HepG2 (cell line): ENCODE measurements around the gene SCGB3A1. TPM values are rescaled to one million over a fixed set of nuclear protein-coding genes. Genes with fewer than 3 reads are reported as not detected.

ENCODE experiments used
- ATAC-seq: fragments of 200-7000 bp; cut with Tn5 transposase; 3 replicates; pipeline ENCODE4 v1.9.1; 2020; ENCODE audit warnings: mild to moderate bottlenecking, moderate library complexity
- BruUV-seq: library from RNA; stranded (reverse); fragments of 400-500 nt; replicated peaks from 2 replicates; lab custom pipeline; 2021; lab: Mats Ljungman, UMichigan
- CTCF ChIA-PET: fragments of 300-600 bp; formaldehyde crosslinking; extraction: SDS; loops from one replicate; lab custom pipeline; 2021; ENCODE audit warnings: low total read pairs, inconsistent platforms, low intra/inter-chr PET ratio; lab: Yijun Ruan, JAX
- POLR2A ChIA-PET: fragments of 350-600 bp; sonication (Branson Sonifier 250); formaldehyde crosslinking; loops from one replicate; lab custom pipeline; 2020; ENCODE audit warnings: antibody characterized with exemption, inconsistent platforms; lab: Yijun Ruan, JAX
- DNase-seq: peaks from one replicate; pipeline ENCODE4 v3.0.0-alpha.2; 2015; ENCODE audit warnings: low spot score
- FAIRE-seq: peaks from 3 replicates; lab custom pipeline; 2011; peaks lifted over from hg19 to GRCh38; lab: Jason Lieb, UNC
- H2AFZ ChIP-seq: one replicate; pipeline ENCODE4 v1.6.1; 2011; ENCODE audit warnings: low read length, inconsistent platforms
- H3K27ac ChIP-seq: fragments of 300-600 bp; 3 replicates; pipeline ENCODE4 v1.8.0; 2011; ENCODE audit warnings: mixed run types, mild to moderate bottlenecking, mixed read lengths, low read length, inconsistent platforms; ENCODE audit not compliant: insufficient read depth; ENCODE audit errors: extremely low read length
- H3K27me3 ChIP-seq, 2 experiments: fragments of 200-600 bp in 1 of 2; 2 replicates in 1 of 2; 3 replicates in 1 of 2; pipeline versions ENCODE4 v1.6.0 to v1.8.0; 2011; ENCODE audit warnings: low read length in 2 of 2, mild to moderate bottlenecking in 2 of 2, moderate library complexity in 2 of 2, inconsistent platforms in 1 of 2; ENCODE audit not compliant: insufficient read depth in 2 of 2, control insufficient read depth in 1 of 2
- H3K36me3 ChIP-seq, 2 experiments: fragments of 200-600 bp in 1 of 2; replicated peaks in 1 of 2; 2 replicates in 1 of 2; 3 replicates in 1 of 2; pipeline versions ENCODE4 v1.5.1 to v1.8.0; 2011; ENCODE audit warnings: low read length in 2 of 2, inconsistent platforms in 1 of 2; ENCODE audit not compliant: insufficient read depth in 2 of 2, control insufficient read depth in 1 of 2
- H3K4me1 ChIP-seq: 2 replicates; pipeline ENCODE4 v1.5.1; 2012; ENCODE audit warnings: low read length, inconsistent platforms; ENCODE audit not compliant: insufficient read depth
- H3K4me2 ChIP-seq: 2 replicates; pipeline ENCODE4 v1.6.0; 2011; ENCODE audit warnings: low read depth, low read length, inconsistent platforms
- H3K4me3 ChIP-seq, 3 experiments: fragments of 200-600 bp in 1 of 3; sonication (generic), shearing (Covaris generic) in 1 of 3; replicated peaks in 1 of 3; 2 replicates each; pipeline ENCODE4 v1.5.1; 2011 to 2016; ENCODE audit warnings: low read length in 3 of 3, inconsistent platforms in 2 of 3, low read depth in 2 of 3, mild to moderate bottlenecking in 2 of 3, control low read depth in 1 of 3, mixed read lengths in 1 of 3; ENCODE audit not compliant: insufficient read depth in 1 of 3
- H3K79me2 ChIP-seq: one replicate; pipeline ENCODE4 v1.6.1; 2011; ENCODE audit warnings: low read length, inconsistent platforms; ENCODE audit not compliant: insufficient read depth
- H3K9ac ChIP-seq: 2 replicates; pipeline ENCODE4 v1.6.0; 2011; ENCODE audit warnings: mild to moderate bottlenecking, low read depth, low read length, inconsistent platforms; ENCODE audit not compliant: insufficient read depth
- H3K9me3 ChIP-seq: 2 replicates; pipeline ENCODE4 v1.5.1; 2012; ENCODE audit warnings: mild to moderate bottlenecking, low read length
- H4K20me1 ChIP-seq: 2 replicates; pipeline ENCODE4 v1.6.0; 2011; ENCODE audit warnings: inconsistent platforms, mild to moderate bottlenecking, low read length, moderate library complexity; ENCODE audit not compliant: insufficient read depth
- ARNTL ChIP-seq: sonication (generic); formaldehyde crosslinking; IDR thresholded peaks from 2 replicates; pipeline ENCODE4 v1.4.0; 2020; ENCODE audit warnings: mild to moderate bottlenecking, missing genetic modification reagents
- GFI1 ChIP-seq: sonication (generic); formaldehyde crosslinking; IDR thresholded peaks from 2 replicates; pipeline ENCODE4 v1.5.0; 2020; ENCODE audit warnings: missing genetic modification reagents, mild to moderate bottlenecking, borderline replicate concordance
- HDAC1 ChIP-seq: sonication (generic); formaldehyde crosslinking; IDR thresholded peaks from 2 replicates; pipeline ENCODE4 v1.5.1; 2020; ENCODE audit warnings: mild to moderate bottlenecking, missing genetic modification reagents
- JUN ChIP-seq: sonication (generic); formaldehyde crosslinking; IDR thresholded peaks from 2 replicates; pipeline ENCODE4 v1.4.0; 2020; ENCODE audit warnings: mild to moderate bottlenecking, missing genetic modification reagents
- KDM4B ChIP-seq: sonication (generic); formaldehyde crosslinking; IDR thresholded peaks from 2 replicates; pipeline ENCODE4 v1.4.0; 2020; ENCODE audit warnings: missing genetic modification reagents
- KDM5B ChIP-seq: sonication (generic); formaldehyde crosslinking; IDR thresholded peaks from 2 replicates; pipeline ENCODE4 v1.4.0; 2020; ENCODE audit warnings: missing genetic modification reagents, mild to moderate bottlenecking, borderline replicate concordance
- MZF1 ChIP-seq: sonication (generic); formaldehyde crosslinking; IDR thresholded peaks from 2 replicates; pipeline ENCODE4 v1.8.1; 2023; ENCODE audit warnings: mild to moderate bottlenecking, missing genetic modification reagents, borderline replicate concordance
- PHF5A ChIP-seq: IDR thresholded peaks from one replicate; pipeline ENCODE4 v1.6.1; 2018; ENCODE audit warnings: low read depth, missing genetic modification reagents; ENCODE audit not compliant: unreplicated experiment
- PHF8 ChIP-seq: sonication (generic); formaldehyde crosslinking; IDR thresholded peaks from 2 replicates; pipeline ENCODE4 v1.5.0; 2020; ENCODE audit warnings: missing genetic modification reagents
- PRDM10 ChIP-seq: sonication (generic); formaldehyde crosslinking; IDR thresholded peaks from 2 replicates; pipeline ENCODE4 v1.4.0; 2020; ENCODE audit warnings: low read depth, missing genetic modification reagents
- SALL1 ChIP-seq: sonication (generic); formaldehyde crosslinking; IDR thresholded peaks from 2 replicates; pipeline ENCODE4 v1.8.0; 2022; ENCODE audit warnings: mild to moderate bottlenecking, missing genetic modification reagents
- SKIL ChIP-seq: sonication (generic); formaldehyde crosslinking; IDR thresholded peaks from 2 replicates; pipeline ENCODE4 v1.8.0; 2022; ENCODE audit warnings: missing genetic modification reagents, mild to moderate bottlenecking, moderate library complexity, borderline replicate concordance
- STAT5B ChIP-seq: sonication (generic); formaldehyde crosslinking; IDR thresholded peaks from 2 replicates; pipeline ENCODE4 v1.4.0; 2020; ENCODE audit warnings: missing genetic modification reagents
- ZBTB3 ChIP-seq: sonication (generic); formaldehyde crosslinking; IDR thresholded peaks from 2 replicates; pipeline ENCODE4 v1.4.0; 2020; ENCODE audit warnings: low read depth, mild to moderate bottlenecking, moderate library complexity, missing genetic modification reagents, borderline replicate concordance
- ZBTB8A ChIP-seq: sonication (generic); formaldehyde crosslinking; IDR thresholded peaks from 2 replicates; pipeline ENCODE4 v1.4.0; 2020; ENCODE audit warnings: mild to moderate bottlenecking, low read depth, missing genetic modification reagents, borderline replicate concordance
- ZKSCAN8 ChIP-seq: IDR thresholded peaks from 2 replicates; pipeline ENCODE4 v1.6.1; 2016; ENCODE audit warnings: borderline replicate concordance, missing genetic modification reagents, missing compliant biosample characterization
- ZNF484 ChIP-seq: sonication (generic); formaldehyde crosslinking; IDR thresholded peaks from 2 replicates; pipeline ENCODE4 v1.5.1; 2020; ENCODE audit warnings: mild to moderate bottlenecking, low read depth, missing genetic modification reagents, borderline replicate concordance
- ZNF564 ChIP-seq: sonication (generic); formaldehyde crosslinking; IDR thresholded peaks from 2 replicates; pipeline ENCODE4 v1.8.1; 2023; ENCODE audit warnings: mild to moderate bottlenecking, missing genetic modification reagents
- ZNF772 ChIP-seq: sonication (generic); formaldehyde crosslinking; IDR thresholded peaks from 2 replicates; pipeline ENCODE4 v1.5.0; 2020; ENCODE audit warnings: mild to moderate bottlenecking, missing genetic modification reagents
- ZNF790 ChIP-seq: sonication (generic); formaldehyde crosslinking; IDR thresholded peaks from 2 replicates; pipeline ENCODE4 v1.8.0; 2022; ENCODE audit warnings: missing genetic modification reagents, mild to moderate bottlenecking, borderline replicate concordance
- WGBS: methylation state at CpG from one replicate; pipeline ENCODE4 v1.1.6; 2017; ENCODE audit warnings: low lambda C conversion rate; 5-methylcytosine and 5-hydroxymethylcytosine counted together
- in situ Hi-C: cut with HindIII; loops from 2 replicates; pipeline ENCODE4 v1.10.0; 2017; ENCODE audit warnings: low pct_unique_long_range_greater_than_20kb; ENCODE audit not compliant: extremely low pct_ligation_motif_present
- intact Hi-C: fragments of 100-400 bp; cut with micrococcal nuclease; formaldehyde crosslinking; loops from one replicate; pipeline ENCODE4 v1.10.0; 2022; ENCODE audit not compliant: unreplicated experiment
- polyA plus RNA-seq, 8 experiments: library from polyadenylated mRNA; depleted of rRNA in 3 of 8; stranded (reverse) in 7 of 8; unstranded in 1 of 8; fragments of >200 nt; fragmentation: Illumina TruSeq in 4 of 8; extraction: Trizol in 4 of 8; gene quantifications; 2 replicates each; pipeline versions ENCODE4 v1.2.1 to v1.2.3, GENCODE V29; 2011 to 2016; ENCODE audit warnings: low read depth in 4 of 8, missing spikeins in 1 of 8, mixed read lengths in 1 of 8; ENCODE audit not compliant: insufficient read depth in 1 of 8
- total RNA-seq, 5 experiments: library from RNA; depleted of rRNA; stranded (reverse); fragments of >200 nt; fragmentation: Illumina TruSeq; extraction: Trizol; gene quantifications; 2 replicates each; pipeline ENCODE4 v1.2.3, GENCODE V29; 2016; ENCODE audit warnings: low read depth in 1 of 5

Gene SCGB3A1
- total and polyA plus RNA-seq, 2 of the 13 experiments (the other 11 are each of a cell fraction or from before 2014, with no cell fraction given), result not detected

GRCh38 chr5:180595046-180595379 lies 3.7 kb upstream of the SCGB3A1 start:
- DNase-seq, result no peak
- no peak overlapping the region for H3K9ac ChIP-seq
- BruUV-seq, result no TSS peak
- peaks cover 22 to 63% of the 10 kb centered on the region in 2 experiments for H3K27me3 ChIP-seq
- no peak for ATAC-seq
- no peak for TF ChIP-seq KDM4B
- no peak for TF ChIP-seq ZNF564 (CRISPR knock-in tag)
- no peak for TF ChIP-seq ZNF790
- no peak for TF ChIP-seq PRDM10 (CRISPR knock-in tag)
- TF ChIP-seq ZBTB3 (CRISPR knock-in tag), result no peak
- no peak for TF ChIP-seq KDM5B (CRISPR knock-in tag)
- TF ChIP-seq JUN (CRISPR knock-in tag), result no peak
- no peak for TF ChIP-seq ZKSCAN8
- no peak for TF ChIP-seq ARNTL (CRISPR knock-in tag)
- no peak for TF ChIP-seq ZBTB8A (CRISPR knock-in tag)
- TF ChIP-seq SALL1, result no peak
- TF ChIP-seq MZF1 (CRISPR knock-in tag), result no peak
- TF ChIP-seq PHF5A, result no peak
- no peak for TF ChIP-seq PHF8 (CRISPR knock-in tag)
- TF ChIP-seq HDAC1 (CRISPR knock-in tag), result no peak
- no peak for TF ChIP-seq GFI1
- TF ChIP-seq STAT5B (CRISPR knock-in tag), result no peak
- TF ChIP-seq ZNF484 (CRISPR knock-in tag), result no peak
- TF ChIP-seq ZNF772 (CRISPR knock-in tag), result no peak
- no peak for TF ChIP-seq SKIL (CRISPR knock-in tag)
- no peaks in the 10 kb centered on the region for H3K36me3 ChIP-seq
- H3K4me1 ChIP-seq, result peaks cover 24% of the 10 kb centered on the region
- no peak for FAIRE-seq
- no peak overlapping the region for H2AFZ ChIP-seq
- ChIA-PET POLR2A (no interaction called here), CTCF (no interaction called here)
- no peak overlapping the region for H3K4me2 ChIP-seq
- no peak overlapping the region for H3K27ac ChIP-seq
- H4K20me1 ChIP-seq, result no peaks in the 10 kb centered on the region
- H3K4me3 ChIP-seq, result no peak overlapping the region
- no peaks in the 10 kb centered on the region for H3K79me2 ChIP-seq
- in situ Hi-C loops (no loop called here), intact Hi-C loops (no loop called here)
- 66% methylated on average over 2 of the region's 2 CpGs for WGBS
- H3K9me3 ChIP-seq, result no peaks in the 10 kb centered on the region
